Stimulated activated CD8-positive, alpha-beta memory T cell treated with anti-CD3 and anti-CD28 coated beads, Interleukin-4, amount 100 ng/mL, for 1 hour (primary cell): ENCODE results near the gene NLRC5.

Experiments used
- DNase-seq, 2 donors: peaks; one replicate each; pipeline ENCODE4 v3.0.0-alpha.2; 2020; ENCODE audit warnings: low read depth in 2 of 2, low spot score in 1 of 2

Gene NLRC5

GRCh38 chr16:56988948-56989945, at the start of gene NLRC5:
Gene NLRC5 (plus strand): TSS chr16:56989557. CDS start chr16:57020713, 31,156 bp downstream.
- DNase-seq: peak; percentile 71 to 84

GRCh38 chr16:56939801-56940200, 49.6 kb upstream of the NLRC5 start:
- no peak for DNase-seq

GRCh38 chr16:56941092-56941491, 48.3 kb upstream of the NLRC5 start:
- no peak for DNase-seq

DNA sequence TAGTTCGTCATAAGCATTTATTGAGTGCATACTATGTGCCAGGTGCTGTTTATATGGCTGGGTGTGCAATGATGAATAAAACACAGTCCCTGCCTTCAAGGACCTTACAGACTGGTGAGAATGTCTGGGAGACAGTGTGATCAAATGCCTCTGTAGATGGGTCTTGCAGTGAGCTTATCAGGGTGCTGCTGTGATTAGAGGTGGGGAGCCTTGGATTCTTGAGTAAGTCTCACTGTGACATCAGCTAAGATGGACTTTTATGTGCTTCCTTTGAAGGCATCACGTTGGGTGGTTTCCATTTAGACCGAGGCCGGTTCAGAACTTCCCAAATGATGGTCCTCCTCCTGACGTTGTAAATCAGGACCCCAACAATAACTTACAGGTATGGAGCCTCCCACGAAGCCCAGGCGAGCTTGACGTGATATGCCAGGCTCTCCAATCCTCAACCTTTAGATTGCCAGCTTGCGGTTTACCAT, 47.5 kb upstream of the NLRC5 start:
- no peak for DNase-seq

DNA sequence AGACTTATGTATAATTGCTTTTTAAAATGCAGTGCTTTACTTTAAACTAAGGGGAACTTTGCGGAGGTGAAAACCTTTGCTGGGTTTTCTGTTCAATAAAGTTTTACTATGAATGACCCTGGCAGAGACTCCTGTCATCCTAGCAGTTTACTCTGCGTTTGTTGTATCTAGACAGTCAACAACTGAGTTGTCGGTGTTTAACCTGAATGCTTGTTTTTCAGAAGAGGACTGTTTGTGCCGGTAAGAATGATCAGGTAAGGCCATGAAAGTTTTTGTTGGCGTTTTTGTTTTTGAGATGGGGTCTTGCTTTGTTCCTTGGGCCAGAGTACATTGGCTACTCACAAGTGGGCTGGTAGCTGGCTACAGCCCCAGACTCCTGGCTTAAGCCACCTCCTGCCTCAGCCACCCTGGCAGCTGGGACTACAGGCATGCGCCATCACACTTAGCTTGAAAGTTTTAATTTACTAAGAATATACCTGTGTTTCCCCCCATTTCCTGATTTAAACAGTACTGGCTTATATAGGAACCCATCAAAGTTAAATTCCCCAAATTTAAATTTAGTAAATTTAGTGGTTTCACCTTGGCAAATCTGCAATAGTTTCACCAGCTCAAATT, 45.5 kb upstream of the NLRC5 start:
- DNase-seq: no peak

DNA sequence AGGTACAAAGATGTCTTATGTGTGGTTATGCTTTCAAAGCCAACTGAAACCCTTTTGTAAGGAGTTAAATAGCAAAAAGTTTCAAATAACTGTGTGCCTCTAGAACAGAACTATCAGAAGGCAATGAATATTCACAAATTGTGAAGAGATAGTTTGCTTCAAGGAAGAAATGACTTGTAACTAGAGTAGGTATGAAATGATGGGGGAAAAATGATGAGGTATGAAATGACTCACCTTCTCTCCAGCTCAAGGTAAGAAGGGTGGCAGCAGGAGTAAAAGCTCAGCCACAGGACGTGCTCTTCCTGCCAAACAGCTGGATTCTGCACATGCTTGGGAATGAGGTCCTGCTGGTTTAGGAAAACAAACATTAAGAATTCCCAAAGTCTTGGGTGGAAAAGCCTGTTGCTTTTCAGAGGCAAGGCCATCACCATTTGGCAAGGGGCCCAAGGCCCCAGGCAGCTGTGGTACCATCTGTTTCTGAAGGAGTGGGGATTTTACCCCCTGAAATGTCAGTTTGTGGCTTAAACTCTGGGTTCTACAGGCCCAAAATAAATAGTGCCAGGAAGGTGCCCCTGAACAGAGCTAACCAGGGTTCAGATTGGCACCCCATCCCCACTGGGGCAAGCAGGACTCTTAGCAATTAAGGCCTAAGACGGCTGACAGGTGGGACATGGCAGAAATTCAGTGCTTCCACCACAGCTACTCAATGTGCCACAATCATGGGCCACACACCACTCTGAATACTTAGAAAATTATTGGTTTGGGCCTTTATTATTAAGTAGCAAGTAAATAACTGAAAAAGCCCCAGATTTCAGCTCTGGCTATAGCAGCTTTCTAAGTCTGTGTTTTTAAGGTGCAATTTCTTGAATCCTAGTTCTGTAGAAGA, 44.2 kb upstream of the NLRC5 start:
- no peak for DNase-seq

DNA sequence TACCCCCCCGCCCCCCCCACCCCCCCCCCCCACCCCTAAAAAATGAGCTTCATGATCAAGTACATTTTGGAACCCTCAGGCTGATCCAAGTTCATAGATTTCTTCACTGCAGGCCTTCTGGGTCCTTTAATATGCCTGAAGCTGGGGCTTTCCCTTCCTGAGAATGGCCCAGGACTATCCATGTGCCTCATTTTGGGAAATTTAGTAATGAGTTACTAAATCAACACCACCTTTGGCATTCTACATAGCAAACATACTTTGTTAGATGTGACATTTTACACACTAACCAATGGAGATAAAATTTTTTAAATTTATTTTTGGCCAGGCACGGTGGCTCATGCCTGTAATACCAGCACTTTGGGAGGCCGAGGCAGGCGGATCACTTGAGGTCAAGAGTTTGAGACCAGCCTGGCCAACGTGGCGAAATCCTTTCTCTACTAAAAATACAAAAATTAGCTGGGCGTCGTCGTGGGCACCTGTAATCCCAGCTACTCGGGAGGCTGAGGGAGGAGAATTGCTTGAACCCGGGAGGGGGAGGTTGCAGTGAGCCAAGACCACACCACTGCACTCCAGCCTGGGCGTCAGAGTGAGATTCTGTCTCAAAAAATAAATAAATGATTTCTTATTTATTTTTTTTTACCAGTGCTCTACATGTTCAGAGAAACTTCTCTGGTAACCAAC, 43.4 kb upstream of the NLRC5 start:
- DNase-seq: no peak

GRCh38 chr16:56946767-56947603, 42.4 kb upstream of the NLRC5 start:
- no peak for DNase-seq

DNA sequence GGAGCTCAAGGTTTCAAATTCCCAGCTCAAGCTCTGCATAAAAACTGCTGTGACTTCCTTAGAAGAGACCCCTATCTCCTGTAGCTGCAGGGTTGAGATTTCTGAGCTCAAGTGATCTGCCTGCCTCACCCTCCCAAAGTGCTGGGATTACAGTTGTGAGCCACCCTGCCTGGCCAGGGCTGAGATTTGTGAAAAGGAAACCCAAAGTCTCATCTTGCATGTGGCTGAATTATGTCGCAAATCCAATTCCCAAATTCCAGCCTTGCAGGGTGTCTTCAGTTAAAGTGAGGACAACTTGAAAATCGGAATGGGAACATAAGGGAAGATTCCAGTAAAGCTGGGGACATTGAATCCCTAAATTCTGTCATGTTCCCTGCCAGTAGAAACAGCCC, 41.8 kb upstream of the NLRC5 start:
- DNase-seq: no peak

- DNase-seq: no peak
These were observed 41.1 kb upstream of the NLRC5 start for GRCh38 chr16:56948234-56948633.

- DNase-seq: no peak
These were observed 39.3 kb upstream of the NLRC5 start for GRCh38 chr16:56950051-56950450.

- no peak for DNase-seq
These were observed 38.9 kb upstream of the NLRC5 start for GRCh38 chr16:56950455-56950854.

DNA sequence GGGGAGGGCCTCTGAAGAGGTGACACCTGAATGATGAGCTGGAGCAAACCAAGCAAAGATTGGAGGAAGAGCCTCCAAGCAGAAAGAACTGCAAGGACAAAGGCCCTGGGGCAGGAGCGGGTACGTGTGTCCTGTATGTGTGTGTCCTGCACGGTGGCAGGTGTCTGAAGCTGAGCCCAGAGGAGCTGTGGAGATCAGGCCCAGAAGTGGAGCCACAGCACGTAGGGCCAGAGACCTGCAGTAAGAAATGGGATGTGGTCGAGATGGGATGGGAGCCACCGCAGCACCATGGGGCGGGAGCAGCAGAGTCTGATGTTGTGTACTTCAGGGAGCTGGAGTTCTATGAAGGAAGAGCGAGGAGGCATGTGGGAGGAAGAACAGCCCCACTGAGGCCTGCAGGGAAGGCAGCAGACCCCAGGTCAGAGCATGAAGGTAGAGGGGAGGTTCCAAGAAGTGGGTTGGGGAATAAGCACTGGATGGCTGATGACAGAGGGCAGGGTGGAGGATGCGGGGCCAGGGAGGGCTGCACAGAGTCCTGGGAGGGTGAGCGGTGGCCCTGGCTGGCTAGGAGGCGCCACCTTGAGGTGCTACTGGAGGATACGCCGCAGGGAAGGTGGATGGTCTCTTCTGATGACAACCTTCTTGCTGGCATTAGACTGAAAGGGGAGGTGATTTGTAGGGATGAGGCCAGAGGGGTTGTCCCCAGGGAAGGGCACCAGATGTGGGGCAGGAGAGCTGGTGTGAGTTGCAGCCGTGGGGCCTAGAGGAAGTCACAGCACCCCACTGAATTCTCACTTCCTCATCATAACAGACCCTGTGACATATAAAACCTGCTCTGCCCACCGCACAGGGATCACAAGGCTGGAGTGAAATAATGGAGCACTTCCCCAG, 38.2 kb upstream of the NLRC5 start:
- peak in 1 of 2 donors; percentile 34 for DNase-seq

- DNase-seq: no peak
These were observed 36.4 kb upstream of the NLRC5 start for GRCh38 chr16:56953006-56953405.

DNA sequence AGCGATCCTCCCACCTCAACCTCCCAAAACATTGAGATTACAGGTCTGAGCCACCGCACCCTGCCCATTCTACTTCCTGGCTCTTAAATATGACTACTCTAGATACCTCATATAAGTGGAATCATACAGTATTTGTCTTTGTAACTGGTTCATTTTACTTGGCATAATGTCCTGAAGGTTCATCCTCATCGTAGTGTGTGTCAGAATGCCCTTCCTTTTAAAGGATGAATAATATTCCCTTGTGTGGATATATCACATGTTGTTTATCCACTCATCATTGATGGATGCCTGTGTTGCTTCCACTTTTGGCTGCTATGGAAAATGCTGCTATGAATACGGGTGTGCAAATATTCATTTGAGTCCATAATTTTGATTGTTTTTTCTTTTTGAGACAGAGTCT, 33.3 kb upstream of the NLRC5 start:
- DNase-seq: no peak

GRCh38 chr16:56956756-56957155, 32.6 kb upstream of the NLRC5 start:
- no peak for DNase-seq

DNA sequence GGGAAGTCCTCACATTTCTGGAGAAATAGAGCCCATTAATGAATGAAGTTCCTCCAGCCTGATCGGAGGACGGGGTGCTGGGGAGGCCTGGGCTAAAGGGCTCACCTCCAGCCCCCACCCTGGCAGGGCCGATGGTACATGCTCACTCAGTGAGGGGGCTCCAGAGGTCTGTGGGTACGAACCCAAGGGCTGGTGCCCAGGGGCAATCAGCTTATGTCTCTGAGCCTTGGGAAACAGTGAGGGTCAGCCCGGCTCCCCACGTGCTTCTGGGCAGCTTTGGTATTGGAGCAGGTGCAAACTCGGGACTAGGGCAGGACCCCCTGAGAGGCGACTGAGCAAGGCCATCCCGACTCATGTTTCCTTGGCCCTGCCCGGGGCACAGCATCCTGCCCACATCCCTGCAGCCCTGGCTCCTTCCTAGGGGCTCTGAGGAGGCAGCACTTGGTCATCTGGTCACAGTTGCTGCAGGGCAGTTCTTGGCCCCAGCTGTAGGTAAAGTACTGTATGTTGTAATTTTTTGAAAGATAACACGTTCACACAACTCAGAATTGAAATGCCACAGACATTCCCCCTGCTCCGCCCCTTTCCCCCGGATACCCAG, 28.6 kb upstream of the NLRC5 start:
- no peak for DNase-seq

- DNase-seq: no peak
These were observed 28.0 kb upstream of the NLRC5 start for GRCh38 chr16:56961386-56961785.
